GM21529 (cell line): ENCODE measurements around the gene DACH2.
"Not testable (repeated sequence)": the region's sequence is repeated elsewhere in the genome, so short reads cannot be mapped to it uniquely, and the experiment has no call there.

ENCODE experiments used
- ATAC-seq: cut with Tn5 transposase; IDR thresholded peaks from one replicate; pipeline ENCODE4 v1.9.1; 2021; ENCODE audit not compliant: unreplicated experiment

The DACH2 gene

DNA sequence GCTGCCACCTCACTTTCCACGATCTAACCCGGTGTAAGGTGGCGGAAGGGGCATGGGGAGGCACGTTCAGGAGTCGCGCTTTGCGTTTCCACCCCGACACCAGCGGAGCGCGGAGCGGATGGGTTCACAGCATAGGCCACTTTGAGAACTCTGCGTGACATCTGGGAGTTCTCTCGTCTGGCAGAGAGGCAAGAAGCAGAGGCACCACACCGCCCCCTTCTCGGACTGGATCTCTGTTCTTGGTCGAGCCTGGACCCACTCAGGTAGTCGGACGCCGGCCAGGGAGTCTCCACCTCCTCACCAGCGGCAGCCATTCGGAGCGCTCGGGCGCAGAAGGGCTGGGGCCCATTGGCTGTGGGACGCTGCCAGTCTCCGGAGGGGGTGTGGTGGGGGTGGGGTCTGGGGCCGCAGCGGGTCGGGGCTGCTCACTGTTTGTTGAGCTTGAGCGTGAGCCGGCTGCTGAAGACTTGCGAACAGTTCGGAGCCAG, at the start of gene DACH2:
Gene DACH2, plus strand, starts transcription at position 428 of the 488 bp plus-strand sequence.
- peak; percentile 92 for ATAC-seq

DNA sequence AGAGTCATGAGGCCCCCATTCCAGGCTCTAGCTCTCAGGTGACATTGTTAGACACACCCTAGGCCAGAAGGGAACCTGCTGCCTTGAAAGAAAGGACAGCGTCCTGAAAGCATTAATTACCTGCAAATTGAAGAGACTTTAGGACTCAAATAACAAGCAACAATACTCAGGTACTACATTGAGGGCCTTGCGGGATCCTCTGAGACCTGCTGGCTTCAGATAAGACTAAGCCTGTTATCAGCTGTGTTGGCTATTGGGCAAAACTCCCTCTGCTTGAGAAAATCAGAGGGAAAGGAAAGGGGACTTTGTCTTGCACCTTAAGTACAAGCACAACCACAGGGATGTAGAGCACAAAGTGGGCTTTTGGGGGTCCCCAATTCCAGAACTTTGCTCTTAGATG, 45.9 kb upstream of the DACH2 start:
- no peak for ATAC-seq

- ATAC-seq = no peak
These were observed 45.2 kb upstream of the DACH2 start for GRCh38 chrX:86103061-86103460.

- ATAC-seq = no peak
These were observed 43.7 kb upstream of the DACH2 start for GRCh38 chrX:86104526-86104925.

GRCh38 chrX:86121916-86122315, 26.3 kb upstream of the DACH2 start:
- no peak for ATAC-seq

GRCh38 chrX:86133761-86134160, 14.5 kb upstream of the DACH2 start:
- ATAC-seq = no peak

GRCh38 chrX:86137071-86137470, 11.2 kb upstream of the DACH2 start:
- ATAC-seq = no peak

DNA sequence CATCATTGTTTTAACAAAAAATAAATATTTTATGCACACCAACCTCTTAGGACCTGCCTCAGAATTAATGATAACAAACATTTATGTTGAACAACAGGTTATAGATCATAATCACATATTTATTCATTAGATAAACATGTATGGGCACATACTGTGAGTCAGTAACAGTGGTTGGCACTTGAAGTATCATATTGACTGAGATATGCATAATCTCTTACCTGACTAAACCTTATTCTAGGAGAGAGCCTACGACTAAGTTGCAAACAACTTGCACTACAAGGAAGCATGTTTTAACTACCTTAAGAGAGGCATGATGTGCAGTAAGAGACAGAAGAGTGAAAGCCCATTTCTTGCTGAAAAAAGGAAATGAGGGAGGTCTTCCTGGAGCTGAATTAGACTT, 6.5 kb upstream of the DACH2 start:
- ATAC-seq = no peak

- no peak for ATAC-seq
These were observed 2.1 kb upstream of the DACH2 start for GRCh38 chrX:86146102-86146501.

- ATAC-seq = peak; percentile 16
These were observed 343 bp downstream of the DACH2 start for GRCh38 chrX:86148594-86148993.

DNA sequence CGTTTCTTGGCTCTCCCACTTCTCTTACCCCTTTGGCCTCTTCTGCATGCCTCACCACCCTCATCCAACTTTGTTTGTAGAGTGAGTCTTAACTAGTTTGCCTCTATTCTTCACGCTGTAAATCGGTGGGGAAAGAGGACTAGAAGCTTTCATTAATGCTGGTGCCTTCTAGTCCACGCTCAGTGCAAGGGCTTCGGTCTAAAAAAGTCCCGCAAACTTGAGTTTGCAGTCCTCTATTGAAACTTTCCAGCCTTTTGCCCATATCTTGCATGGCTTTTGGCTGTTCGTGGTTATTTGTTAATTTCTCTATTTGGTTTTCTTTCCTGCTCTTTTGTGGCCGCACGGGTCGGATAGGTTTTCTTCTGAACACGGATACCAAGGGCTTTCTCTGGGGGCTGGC, 868 bp downstream of the DACH2 start:
- ATAC-seq = no peak

DNA sequence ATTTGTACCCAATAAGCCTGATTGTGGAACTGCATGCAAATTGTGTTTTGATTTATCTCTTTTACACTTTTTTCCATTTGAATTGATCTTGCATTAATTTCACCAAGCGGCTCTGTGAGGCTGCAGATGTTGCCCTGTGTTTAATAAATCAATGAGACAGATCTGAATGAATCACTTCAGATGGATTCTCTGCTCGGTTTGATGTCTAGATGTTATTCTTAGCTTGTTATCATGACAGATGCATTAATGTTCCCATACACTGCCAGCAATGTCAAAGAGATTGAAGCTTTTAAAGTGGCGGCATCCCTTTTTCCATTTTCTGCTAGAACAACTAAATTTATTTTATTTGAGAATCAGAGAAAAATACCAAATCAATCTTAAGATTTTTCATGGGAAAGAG, 6.3 kb downstream of the DACH2 start:
- ATAC-seq = no peak

- ATAC-seq = peak; percentile 91
These were observed 23.1 kb downstream of the DACH2 start for GRCh38 chrX:86171366-86171765.

DNA sequence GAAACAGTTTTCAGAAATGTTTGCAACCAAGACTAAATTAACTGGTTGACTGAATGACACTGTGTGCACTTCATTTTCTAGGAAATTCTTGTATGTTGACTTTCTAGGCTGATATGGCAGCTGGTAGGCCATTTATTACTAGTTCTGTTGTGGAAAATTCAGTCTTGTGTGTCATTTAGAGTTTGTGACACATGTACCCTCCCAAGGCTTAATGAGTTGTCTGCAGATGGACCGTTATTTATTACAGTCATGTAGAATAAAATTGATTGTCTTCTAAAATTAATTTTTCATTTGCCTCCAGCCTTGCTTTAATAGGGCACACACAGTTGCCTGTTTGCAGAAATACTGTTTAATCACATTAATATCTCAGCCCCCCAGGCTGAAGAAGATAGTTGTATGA, 30.7 kb downstream of the DACH2 start:
- ATAC-seq = no peak

- not testable (repeated sequence) for ATAC-seq
These were observed 33.1 kb downstream of the DACH2 start for GRCh38 chrX:86181325-86181724.

DNA sequence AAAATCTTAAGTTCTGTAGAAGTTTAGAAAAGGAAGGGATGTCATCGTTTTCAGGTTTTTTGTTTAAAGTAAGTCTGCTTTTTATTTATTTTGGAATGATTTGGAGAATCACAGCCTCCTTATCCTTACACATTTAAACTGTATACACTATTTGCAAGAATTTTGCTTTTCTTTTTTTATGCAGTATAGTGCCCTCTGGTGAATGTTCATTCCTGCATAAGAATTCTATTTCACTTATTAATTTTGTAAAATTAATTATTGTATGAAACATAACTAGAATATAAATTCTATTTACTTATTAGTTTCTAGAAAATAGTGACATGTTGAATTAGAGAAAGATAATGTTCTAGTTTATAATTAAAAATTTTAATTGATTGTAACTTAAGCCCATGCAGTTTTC, 44.6 kb downstream of the DACH2 start:
- no peak for ATAC-seq

GRCh38 chrX:86194758-86195157, 46.5 kb downstream of the DACH2 start:
- ATAC-seq = no peak

DNA sequence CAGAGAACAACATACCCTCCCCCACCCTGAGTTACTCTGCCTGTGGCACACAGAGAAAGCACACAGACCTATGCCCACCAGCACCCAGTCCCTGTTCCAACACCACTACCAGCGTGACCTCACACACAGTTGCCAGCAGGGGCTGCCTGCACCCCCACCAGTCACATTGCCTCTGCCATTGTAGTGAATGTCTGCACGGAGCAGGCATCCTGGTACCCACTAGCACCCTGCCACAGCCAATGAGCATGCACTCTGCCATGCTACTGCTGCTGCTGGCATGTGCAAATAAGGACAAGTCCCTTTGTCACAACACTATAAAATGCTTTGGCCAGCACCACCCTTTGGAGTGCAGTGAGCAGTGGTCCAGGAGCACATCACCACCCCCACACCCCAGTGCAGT, 47.1 kb downstream of the DACH2 start:
- ATAC-seq = no peak

DNA sequence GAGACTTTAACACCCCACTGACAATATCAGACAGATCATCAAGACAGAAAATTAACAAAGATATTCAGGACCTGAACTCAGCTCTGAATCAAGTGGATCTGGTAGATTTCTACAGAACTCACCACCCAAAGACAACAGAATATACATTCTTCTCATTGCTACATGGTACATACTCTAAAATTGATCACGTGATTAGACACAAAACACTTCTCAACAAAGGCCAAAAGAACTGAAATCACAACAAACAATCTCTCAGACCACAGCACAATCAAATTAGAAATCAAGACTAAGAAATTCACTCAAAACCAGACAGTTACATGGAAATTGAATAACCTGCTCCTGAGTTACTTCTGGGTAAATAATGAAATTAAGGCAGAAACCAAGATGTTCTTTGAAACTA, 49.6 kb downstream of the DACH2 start:
- no peak for ATAC-seq

- ATAC-seq = no peak
These were observed 62.5 kb downstream of the DACH2 start for GRCh38 chrX:86210772-86211171.

- ATAC-seq = no peak
These were observed 67.0 kb downstream of the DACH2 start for GRCh38 chrX:86215260-86215659.

DNA sequence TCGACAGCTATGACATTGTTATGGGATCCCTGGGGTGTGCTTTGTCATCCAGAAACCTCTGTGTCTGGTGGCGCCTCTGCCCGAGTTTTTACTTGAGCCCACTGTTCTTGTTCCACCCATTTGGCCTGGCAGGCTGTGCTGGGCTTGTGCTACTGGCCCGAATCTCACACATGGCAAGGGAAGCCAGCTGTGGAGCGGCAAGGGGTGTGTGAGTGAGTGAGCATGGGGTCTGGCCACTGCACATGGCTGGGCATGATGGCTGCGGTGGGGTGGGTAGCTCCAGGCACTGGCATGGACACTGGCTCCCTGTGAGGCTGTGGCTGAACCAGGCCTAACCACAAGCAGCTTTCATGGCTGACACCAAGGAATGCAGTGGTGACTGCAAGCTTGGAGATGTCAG, 89.2 kb downstream of the DACH2 start:
- ATAC-seq = no peak

DNA sequence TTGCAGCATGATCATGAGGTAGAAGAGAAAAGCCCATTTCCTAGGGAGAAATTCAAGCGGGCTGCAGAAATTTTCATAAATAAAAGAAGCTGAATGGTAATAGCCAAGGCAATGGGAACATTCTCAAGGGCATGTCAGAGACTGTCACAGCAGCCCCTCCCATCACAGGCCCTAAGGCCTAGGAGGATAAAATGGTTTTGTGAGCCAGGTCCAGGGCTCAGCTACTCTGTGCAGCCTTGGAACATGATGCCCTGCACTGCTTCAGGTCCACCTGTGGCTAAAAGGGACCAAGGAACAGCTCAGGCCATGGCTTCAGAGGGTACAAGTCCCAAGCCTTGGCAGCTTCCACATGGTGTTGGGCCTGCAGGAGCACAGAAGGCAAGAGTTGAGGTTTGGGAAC, 93.3 kb downstream of the DACH2 start:
- no peak for ATAC-seq

GRCh38 chrX:86263526-86263925, 115.3 kb downstream of the DACH2 start:
- no peak for ATAC-seq
